Pancreas (tissue), 10 donors: ENCODE data around the gene ZNF423. TPM values are rescaled to one million over a fixed set of nuclear protein-coding genes. Genes with fewer than 3 reads are reported as not detected.

Source experiments
- ATAC-seq, 4 donors: fragments of 200-7000 bp; cut with Tn5 transposase; one replicate each; pipeline versions ENCODE4 v1.8.0 to v1.9.1; 2020; ENCODE audit warnings: mild to moderate bottlenecking in 4 of 4, moderate library complexity in 4 of 4
- DNase-seq, 6 donors: peaks; one replicate each; pipeline ENCODE4 v3.0.0-alpha.2; 2020
- FAIRE-seq: peaks from 2 replicates; lab custom pipeline; 2012; peaks lifted over from hg19 to GRCh38; lab: Jason Lieb, UNC
- H3K27ac ChIP-seq, 4 donors: fragments of 200-600 bp; sonication (generic); 1 replicate in 3 of 4; 2 replicates in 1 of 4; pipeline versions ENCODE4 v1.5.0 to v1.8.0; 2020
- H3K27me3 ChIP-seq, 4 donors: fragments of 200-600 bp; one replicate each; pipeline ENCODE4 v1.8.0; 2021
- H3K36me3 ChIP-seq, 3 donors: fragments of 200-600 bp; sonication (generic) in 1 of 3; one replicate each; pipeline versions ENCODE4 v1.5.0 to v1.8.0; 2020 to 2021
- H3K4me1 ChIP-seq, 3 donors: fragments of 200-600 bp; one replicate each; pipeline ENCODE4 v1.8.0; 2021
- H3K4me3 ChIP-seq, 4 donors: fragments of 200-600 bp; sonication (generic) in 2 of 4; one replicate each; pipeline versions ENCODE4 v1.5.0 to v1.8.0; 2020 to 2021
- H3K9me3 ChIP-seq, 4 donors: fragments of 200-600 bp; one replicate each; pipeline ENCODE4 v1.8.0; 2021
- WGBS, 2 donors: extraction: QIAGEN DNeasy Blood & Tissue Kit; methylation state at CpG; one replicate each; pipeline ENCODE4 v1.1.7; 2013; 5-methylcytosine and 5-hydroxymethylcytosine counted together
- intact Hi-C, 3 donors: fragments of 100-400 bp; cut with DNase I; formaldehyde crosslinking; loops; one replicate each; pipeline versions ENCODE4 v1.11.1 to v1.14.2; 2022
- polyA plus RNA-seq, 2 donors: library from polyadenylated mRNA; stranded (reverse); fragments of 200-250 nt; gene quantifications; one replicate each; pipeline ENCODE4 v1.2.3, GENCODE V29; 2013
- total RNA-seq, 6 donors: library from RNA; stranded (reverse); fragmentation: NEBNext Ultra II Directional in 4 of 6; extraction: Animal tissue kit (Norgen Biotek cat#: 25700) in 4 of 6; gene quantifications; one replicate each; pipeline versions ENCODE4 v1.2.1 to v1.2.4, GENCODE V29; 2021 to 2023
- TF ChIP-seq, protein P1 (sequence below), 4 donors: fragments of 200-600 bp; sonication (generic) in 3 of 4; IDR thresholded peaks; one replicate each; pipeline versions ENCODE4 v1.5.0 to v1.8.0; 2021; ENCODE audit warnings: antibody characterized with exemption in 4 of 4
- donor health status: healthy with polysubstance abuse.
- donor health status: DM: no; HTN: no; CAD: no; lungs with moderate emphysema.
- donor health status: DM: no; HTN: no; CAD: no.
- donor health status: control.
- donor health status: control.
- donor health status: Bipolar disorder and iron deficiency.
- donor health status: DM: yes; HTN: yes; CAD: no.
- donor health status: DM: no; HTN: no; CAD: no.
- donor health status: DM: no; HTN: no; CAD: no.
- donor health status: DM: yes; HTN: yes; CAD: no.

ZNF423 gene
- total and polyA plus RNA-seq, 8 donors = 0.61 to 5.1 (median 3.0) TPM

DNA sequence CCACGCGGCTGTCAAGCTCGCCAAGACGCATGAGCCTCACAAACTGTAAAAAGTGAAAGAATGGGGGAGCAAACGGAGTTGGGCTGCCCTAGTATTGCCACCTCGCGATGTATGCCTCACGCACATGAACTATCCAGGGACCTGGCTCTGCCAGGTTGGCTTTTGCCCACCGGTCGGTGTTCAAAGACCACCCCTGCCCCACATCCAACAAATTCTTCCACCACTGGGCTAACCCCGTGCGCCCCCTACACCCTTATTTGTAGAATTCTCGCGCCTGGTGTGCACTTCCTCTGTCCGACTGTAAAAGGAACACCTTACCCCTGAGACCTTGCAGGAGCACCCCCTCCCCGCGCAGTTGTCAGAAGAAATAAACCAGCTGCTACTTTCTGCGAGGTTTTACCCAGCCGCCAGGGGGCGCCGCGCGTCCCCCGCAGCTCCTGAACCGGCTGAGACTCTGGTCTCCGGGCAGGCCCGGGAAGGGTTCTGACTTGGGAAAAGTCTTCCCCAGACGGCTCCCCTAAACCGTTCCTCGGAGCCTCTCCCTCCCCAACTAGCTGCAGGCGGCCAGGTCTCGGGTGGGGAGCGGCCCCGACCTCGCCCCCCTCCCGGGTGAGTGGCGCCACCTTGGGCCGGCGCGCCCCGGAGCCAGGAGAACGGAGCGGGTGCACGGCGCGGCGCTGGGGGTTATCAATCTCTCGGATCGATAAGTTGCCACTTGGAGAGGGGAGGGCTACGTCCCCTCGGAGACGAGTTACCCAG is 1.7 kb upstream of the ZNF423 start:
- FAIRE-seq (no peak), ATAC-seq (peak; percentile 42 to 56 (median 50)), DNase-seq (peak; percentile 81 to 91 (median 84))
- 0% methylated on average over 38 to 52 of the region's 52 CpGs for WGBS, 2 donors
- peak overlapping the region; percentile 21 to 76 (median 68) for H3K4me3 ChIP-seq
- TF ChIP-seq, protein P1, sequence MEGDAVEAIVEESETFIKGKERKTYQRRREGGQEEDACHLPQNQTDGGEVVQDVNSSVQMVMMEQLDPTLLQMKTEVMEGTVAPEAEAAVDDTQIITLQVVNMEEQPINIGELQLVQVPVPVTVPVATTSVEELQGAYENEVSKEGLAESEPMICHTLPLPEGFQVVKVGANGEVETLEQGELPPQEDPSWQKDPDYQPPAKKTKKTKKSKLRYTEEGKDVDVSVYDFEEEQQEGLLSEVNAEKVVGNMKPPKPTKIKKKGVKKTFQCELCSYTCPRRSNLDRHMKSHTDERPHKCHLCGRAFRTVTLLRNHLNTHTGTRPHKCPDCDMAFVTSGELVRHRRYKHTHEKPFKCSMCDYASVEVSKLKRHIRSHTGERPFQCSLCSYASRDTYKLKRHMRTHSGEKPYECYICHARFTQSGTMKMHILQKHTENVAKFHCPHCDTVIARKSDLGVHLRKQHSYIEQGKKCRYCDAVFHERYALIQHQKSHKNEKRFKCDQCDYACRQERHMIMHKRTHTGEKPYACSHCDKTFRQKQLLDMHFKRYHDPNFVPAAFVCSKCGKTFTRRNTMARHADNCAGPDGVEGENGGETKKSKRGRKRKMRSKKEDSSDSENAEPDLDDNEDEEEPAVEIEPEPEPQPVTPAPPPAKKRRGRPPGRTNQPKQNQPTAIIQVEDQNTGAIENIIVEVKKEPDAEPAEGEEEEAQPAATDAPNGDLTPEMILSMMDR (IDR thresholded peaks at IDR 0.05) = peak; percentile 67 to 81 (median 80)
- H3K27me3 ChIP-seq = no peaks in the 10 kb centered on the region
- intact Hi-C loops = no loop called here
- H3K4me1 ChIP-seq = no peaks in the 10 kb centered on the region
- no peaks in the 10 kb centered on the region for H3K36me3 ChIP-seq
- no peaks in the 10 kb centered on the region for H3K9me3 ChIP-seq
- H3K27ac ChIP-seq = peak overlapping the region; percentile 83 to 92 (median 86)

DNA sequence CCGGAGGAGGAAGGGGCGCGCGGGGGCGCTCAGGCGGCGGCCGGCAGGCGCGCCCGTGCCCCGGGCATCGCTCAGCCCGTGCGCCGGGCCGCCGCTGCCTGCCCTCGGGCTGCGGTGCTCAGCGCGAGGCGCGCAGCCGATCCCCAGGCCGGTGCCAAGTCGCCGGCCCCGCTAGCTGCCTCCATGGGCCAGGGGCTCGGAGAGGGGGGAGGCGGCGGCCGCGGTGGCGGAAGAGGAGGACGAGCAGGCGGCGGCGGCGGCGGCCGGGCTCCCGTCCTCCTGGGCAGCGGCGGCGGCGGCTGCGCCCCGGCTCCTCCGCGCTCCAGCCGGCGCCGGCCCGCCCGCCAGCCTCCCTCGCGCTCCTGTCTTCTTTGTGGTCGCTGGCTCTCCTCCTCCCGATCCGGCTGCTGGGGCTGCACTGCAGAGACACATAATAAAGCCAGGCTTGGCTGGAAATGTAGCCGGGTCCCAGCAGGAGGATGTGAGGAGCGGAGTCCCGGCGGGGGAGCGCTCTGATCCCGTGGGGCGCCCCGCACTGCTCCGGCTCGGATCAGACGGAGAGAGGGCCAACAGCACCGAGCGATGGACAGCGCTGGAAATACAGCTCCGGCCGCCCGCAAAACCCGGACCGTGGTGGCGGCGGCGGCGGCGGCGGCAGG is 889 bp upstream of the ZNF423 start:
- DNase-seq (peak; percentile 74 to 90 (median 80)), ATAC-seq (peak; percentile 18 to 45 (median 38)), FAIRE-seq (no peak)
- H3K9me3 ChIP-seq = no peaks in the 10 kb centered on the region
- intact Hi-C loops = no loop called here
- no peaks in the 10 kb centered on the region for H3K27me3 ChIP-seq
- WGBS, 2 donors = 0 to 1% methylated on average over 39 to 86 of the region's 86 CpGs
- no peaks in the 10 kb centered on the region for H3K4me1 ChIP-seq
- H3K4me3 ChIP-seq = peak overlapping the region in 3 of 4 donors; percentile 67 to 76 (median 69)
- H3K36me3 ChIP-seq = no peaks in the 10 kb centered on the region
- TF ChIP-seq, protein P1 (IDR thresholded peaks at IDR 0.05) = no peak
- H3K27ac ChIP-seq = peak overlapping the region in 3 of 4 donors; percentile 83 to 92 (median 86)

DNA sequence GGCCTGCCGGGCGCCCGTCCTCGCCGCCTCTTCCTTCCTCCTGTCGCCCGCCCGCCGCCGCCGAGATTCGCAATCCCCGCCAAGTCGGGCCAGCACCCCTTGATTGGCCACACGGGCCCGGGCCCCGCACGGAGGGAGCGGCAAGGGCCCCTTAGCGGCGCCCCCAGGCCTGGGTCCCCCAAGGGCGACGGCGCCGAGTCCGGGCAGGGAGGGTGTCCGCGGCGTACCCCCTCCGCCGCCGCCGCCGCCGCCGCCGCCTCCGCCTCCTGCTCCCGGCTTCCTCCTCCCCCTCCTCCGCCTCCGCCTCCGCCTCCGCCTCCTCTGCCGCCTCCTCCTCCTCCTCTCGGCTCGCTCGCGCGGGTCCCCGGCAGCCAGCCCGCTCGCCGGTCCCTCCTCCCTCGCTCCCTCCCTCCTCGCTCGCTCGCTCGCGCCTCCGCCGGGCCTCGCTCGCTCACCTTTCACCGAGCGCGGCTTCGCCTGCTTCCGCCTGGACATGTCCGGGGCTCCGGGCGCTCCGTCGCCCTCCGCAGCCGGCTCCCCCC is 561 bp downstream of the ZNF423 start:
- FAIRE-seq (no peak), ATAC-seq (peak; percentile 67 to 79 (median 75)), DNase-seq (peak; percentile 89 to 96 (median 93))
- TF ChIP-seq, protein P1 (IDR thresholded peaks at IDR 0.05) = no peak
- Histone ChIP-seq H3K27ac (peak overlapping the region; percentile 65 to 92 (median 82)), H3K36me3 (no peaks in the 10 kb centered on the region), H3K9me3 (no peaks in the 10 kb centered on the region), H3K4me3 (peak overlapping the region; percentile 65 to 76 (median 68)), H3K27me3 (no peaks in the 10 kb centered on the region), H3K4me1 (no peaks in the 10 kb centered on the region)
- WGBS, 2 donors = 0 to 1% methylated on average over 18 to 73 of the region's 75 CpGs
- intact Hi-C loops = no loop called here

DNA sequence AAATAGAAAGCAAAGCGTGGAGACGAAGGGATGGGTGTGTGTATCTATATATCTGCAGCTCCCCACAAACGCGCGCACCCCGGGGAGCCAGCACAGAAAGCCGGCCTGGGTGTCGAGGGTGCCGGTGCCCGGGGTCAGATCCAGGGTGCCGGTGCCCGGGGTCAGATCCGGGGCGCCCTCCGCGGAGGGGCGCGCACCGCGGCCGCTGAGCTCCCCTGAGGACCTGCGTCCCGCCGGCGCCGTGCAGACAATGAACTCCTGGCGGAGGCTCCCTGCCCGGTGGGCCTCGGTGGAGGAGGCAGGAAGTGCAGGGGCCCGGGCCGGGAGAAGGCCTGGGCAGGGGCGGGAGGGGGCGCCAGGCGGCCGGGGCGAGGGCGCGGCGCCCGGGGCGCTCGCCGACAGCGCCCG is 1.1 kb downstream of the ZNF423 start:
- TF ChIP-seq, protein P1 (IDR thresholded peaks at IDR 0.05) = no peak
- no peak for FAIRE-seq
- peak in 3 of 6 donors; percentile 39 to 79 (median 72) for DNase-seq
- WGBS, 2 donors = 2 to 4% methylated on average over 31 to 45 of the region's 45 CpGs
- H3K9me3 ChIP-seq = no peaks in the 10 kb centered on the region
- ATAC-seq = peak in 1 of 4 donors; percentile 0
- H3K27ac ChIP-seq = peak overlapping the region in 2 of 4 donors; percentile 86 to 92
- peak overlapping the region; percentile 65 to 76 (median 68) for H3K4me3 ChIP-seq
- H3K4me1 ChIP-seq = no peaks in the 10 kb centered on the region
- no peaks in the 10 kb centered on the region for H3K27me3 ChIP-seq
- intact Hi-C loops = no loop called here
- H3K36me3 ChIP-seq = no peaks in the 10 kb centered on the region
